ENCODE measurements around the gene SMOC2.
"Not testable (repeated sequence)": the region's sequence is repeated elsewhere in the genome, so short reads cannot be mapped to it uniquely, and the experiment has no call there.

Gene SMOC2

GRCh38 chr6:168671028-168671862 is 230.3 kb downstream of the SMOC2 start:
- Mint-ChIP-seq H3K36me3 (ENCODE audit: low read depth) (no peaks in the 10 kb centered on the region), H3K4me3 (no peak overlapping the region), H3K27ac (no peak overlapping the region), H3K27me3 (peaks cover 6% of the 10 kb centered on the region), H3K4me1 (ENCODE audit: low read depth) (no peaks in the 10 kb centered on the region), H3K9me3 (no peaks in the 10 kb centered on the region)
- DNase-seq, result no peak

GRCh38 chr6:168671863-168672546 is 231.0 kb downstream of the SMOC2 start:
- H3K36me3 Mint-ChIP-seq (ENCODE audit: low read depth), result no peaks in the 10 kb centered on the region
- H3K4me3 Mint-ChIP-seq, result no peak overlapping the region
- no peak for DNase-seq
- H3K27me3 Mint-ChIP-seq, result peaks cover 12% of the 10 kb centered on the region
- no peaks in the 10 kb centered on the region for H3K4me1 Mint-ChIP-seq (ENCODE audit: low read depth)
- H3K27ac Mint-ChIP-seq, result no peak overlapping the region
- H3K9me3 Mint-ChIP-seq, result no peaks in the 10 kb centered on the region

- peaks cover 15% of the 10 kb centered on the region for H3K27me3 Mint-ChIP-seq
- DNase-seq, result no peak
- no peak overlapping the region for H3K27ac Mint-ChIP-seq
- H3K36me3 Mint-ChIP-seq (ENCODE audit: low read depth), result no peaks in the 10 kb centered on the region
- no peaks in the 10 kb centered on the region for H3K4me1 Mint-ChIP-seq (ENCODE audit: low read depth)
- no peaks in the 10 kb centered on the region for H3K9me3 Mint-ChIP-seq
- no peak overlapping the region for H3K4me3 Mint-ChIP-seq
Observed at GRCh38 chr6:168674595-168674994, 233.6 kb downstream of the SMOC2 start.

GRCh38 chr6:168675375-168675774 is 234.4 kb downstream of the SMOC2 start:
- DNase-seq, result no peak

GRCh38 chr6:168675933-168676551 is 235.1 kb downstream of the SMOC2 start:
- no peak overlapping the region for H3K27ac Mint-ChIP-seq
- H3K4me1 Mint-ChIP-seq (ENCODE audit: low read depth), result no peaks in the 10 kb centered on the region
- no peaks in the 10 kb centered on the region for H3K9me3 Mint-ChIP-seq
- no peak for DNase-seq
- H3K4me3 Mint-ChIP-seq, result no peak overlapping the region
- no peaks in the 10 kb centered on the region for H3K36me3 Mint-ChIP-seq (ENCODE audit: low read depth)
- peaks cover 15% of the 10 kb centered on the region for H3K27me3 Mint-ChIP-seq

More at GRCh38 chr6:168675375-168675774, 234.4 kb downstream of the SMOC2 start:
- Mint-ChIP-seq H3K4me1 (ENCODE audit: low read depth) (no peaks in the 10 kb centered on the region), H3K27me3 (peaks cover 15% of the 10 kb centered on the region), H3K27ac (no peak overlapping the region), H3K4me3 (no peak overlapping the region), H3K36me3 (ENCODE audit: low read depth) (no peaks in the 10 kb centered on the region), H3K9me3 (no peaks in the 10 kb centered on the region)

- Mint-ChIP-seq H3K27me3 (peaks cover 17% of the 10 kb centered on the region), H3K36me3 (ENCODE audit: low read depth) (no peaks in the 10 kb centered on the region), H3K4me3 (no peak overlapping the region), H3K4me1 (ENCODE audit: low read depth) (no peaks in the 10 kb centered on the region), H3K27ac (no peak overlapping the region), H3K9me3 (no peaks in the 10 kb centered on the region)
- DNase-seq, result no peak
Observed at GRCh38 chr6:168676552-168677322, 235.8 kb downstream of the SMOC2 start.

- not testable (repeated sequence) for H3K4me1 Mint-ChIP-seq (ENCODE audit: low read depth); H3K9me3 Mint-ChIP-seq; H3K27ac Mint-ChIP-seq; H3K4me3 Mint-ChIP-seq; DNase-seq; H3K36me3 Mint-ChIP-seq (ENCODE audit: low read depth)
- peaks cover 17% of the 10 kb centered on the region for H3K27me3 Mint-ChIP-seq
Observed at GRCh38 chr6:168677323-168677781, 236.4 kb downstream of the SMOC2 start.

- Mint-ChIP-seq H3K9me3 (no peaks in the 10 kb centered on the region), H3K4me3 (no peak overlapping the region), H3K36me3 (ENCODE audit: low read depth) (no peaks in the 10 kb centered on the region), H3K4me1 (ENCODE audit: low read depth) (no peaks in the 10 kb centered on the region), H3K27ac (no peak overlapping the region), H3K27me3 (peaks cover 17% of the 10 kb centered on the region)
- no peak for DNase-seq
Observed at GRCh38 chr6:168678077-168678476, 237.1 kb downstream of the SMOC2 start.

GRCh38 chr6:168678588-168678987 is 237.6 kb downstream of the SMOC2 start:
- DNase-seq, result no peak
- Mint-ChIP-seq H3K9me3 (no peaks in the 10 kb centered on the region), H3K36me3 (ENCODE audit: low read depth) (no peaks in the 10 kb centered on the region), H3K4me3 (no peak overlapping the region), H3K27me3 (peaks cover 17% of the 10 kb centered on the region), H3K27ac (no peak overlapping the region), H3K4me1 (ENCODE audit: low read depth) (no peaks in the 10 kb centered on the region)

- H3K27ac Mint-ChIP-seq, result no peak overlapping the region
- H3K9me3 Mint-ChIP-seq, result no peaks in the 10 kb centered on the region
- H3K36me3 Mint-ChIP-seq (ENCODE audit: low read depth), result no peaks in the 10 kb centered on the region
- no peak overlapping the region for H3K4me3 Mint-ChIP-seq
- H3K4me1 Mint-ChIP-seq (ENCODE audit: low read depth), result no peaks in the 10 kb centered on the region
- H3K27me3 Mint-ChIP-seq, result peaks cover 13% of the 10 kb centered on the region
- DNase-seq, result no peak
Observed at GRCh38 chr6:168681748-168682147, 240.8 kb downstream of the SMOC2 start.

- no peak for DNase-seq
- no peak overlapping the region for H3K4me3 Mint-ChIP-seq
- no peak overlapping the region for H3K27ac Mint-ChIP-seq
- H3K4me1 Mint-ChIP-seq (ENCODE audit: low read depth), result no peaks in the 10 kb centered on the region
- H3K36me3 Mint-ChIP-seq (ENCODE audit: low read depth), result no peaks in the 10 kb centered on the region
- H3K9me3 Mint-ChIP-seq, result no peaks in the 10 kb centered on the region
- peaks cover 7% of the 10 kb centered on the region for H3K27me3 Mint-ChIP-seq
Observed at GRCh38 chr6:168683621-168684020, 242.6 kb downstream of the SMOC2 start.

- Mint-ChIP-seq H3K27ac (no peak overlapping the region), H3K36me3 (ENCODE audit: low read depth) (no peaks in the 10 kb centered on the region), H3K9me3 (no peaks in the 10 kb centered on the region), H3K27me3 (peaks cover 7% of the 10 kb centered on the region), H3K4me3 (no peak overlapping the region), H3K4me1 (ENCODE audit: low read depth) (no peaks in the 10 kb centered on the region)
- DNase-seq, result no peak
Observed at GRCh38 chr6:168684471-168684870, 243.5 kb downstream of the SMOC2 start.

- Mint-ChIP-seq H3K27ac (no peak overlapping the region), H3K27me3 (peaks cover 7% of the 10 kb centered on the region), H3K36me3 (ENCODE audit: low read depth) (no peaks in the 10 kb centered on the region)
Observed at GRCh38 chr6:168684906-168685305, 243.9 kb downstream of the SMOC2 start.

GRCh38 chr6:168686029-168686738 is 245.2 kb downstream of the SMOC2 start:
- peaks cover 7% of the 10 kb centered on the region for H3K27me3 Mint-ChIP-seq
- H3K9me3 Mint-ChIP-seq, result no peaks in the 10 kb centered on the region
- H3K36me3 Mint-ChIP-seq (ENCODE audit: low read depth), result no peaks in the 10 kb centered on the region
- no peaks in the 10 kb centered on the region for H3K4me1 Mint-ChIP-seq (ENCODE audit: low read depth)
- no peak overlapping the region for H3K27ac Mint-ChIP-seq
- no peak overlapping the region for H3K4me3 Mint-ChIP-seq
- no peak for DNase-seq

More at GRCh38 chr6:168684906-168685305, 243.9 kb downstream of the SMOC2 start:
- DNase-seq, result no peak
- H3K9me3 Mint-ChIP-seq, result no peaks in the 10 kb centered on the region
- H3K4me1 Mint-ChIP-seq (ENCODE audit: low read depth), result no peaks in the 10 kb centered on the region
- H3K4me3 Mint-ChIP-seq, result no peak overlapping the region
